HL-60 (cell line): ENCODE measurements around the gene ARHGEF11.

Source experiments
- DNase-seq, 2 experiments: peaks; one replicate each; pipeline ENCODE4 v3.0.0-alpha.2; 2010 to 2020; ENCODE audit warnings: low read depth in 1 of 2, low spot score in 1 of 2
- H3K27ac ChIP-seq: fragments of 250-450 bp; sonication (Bioruptor Pico); replicated peaks from 2 replicates; pipeline ENCODE4 v1.5.1; 2020; ENCODE audit warnings: mild to moderate bottlenecking, moderate library complexity
- H3K27me3 ChIP-seq: fragments of 250-450 bp; sonication (Bioruptor Pico); 2 replicates; pipeline ENCODE4 v1.5.1; 2021; ENCODE audit warnings: mild to moderate bottlenecking, moderate library complexity; ENCODE audit not compliant: insufficient read depth, poor library complexity, severe bottlenecking
- H3K4me3 ChIP-seq: replicated peaks from 2 replicates; pipeline ENCODE4 v1.5.1; 2011; ENCODE audit warnings: mild to moderate bottlenecking, control low read depth, low read length; ENCODE audit not compliant: insufficient read depth
- GABPA ChIP-seq: IDR thresholded peaks from 2 replicates; pipeline ENCODE4 v1.6.1; 2012; ENCODE audit warnings: low read depth
- POLR2AphosphoS5 ChIP-seq: IDR thresholded peaks from 2 replicates; pipeline ENCODE4 v1.6.1; 2012; ENCODE audit warnings: low read depth
- REST ChIP-seq: IDR thresholded peaks from 2 replicates; pipeline ENCODE4 v1.6.1; 2012; ENCODE audit warnings: low read depth; ENCODE audit not compliant: insufficient replicate concordance
- SPI1 ChIP-seq: IDR thresholded peaks from 2 replicates; pipeline ENCODE4 v1.6.1; 2012; ENCODE audit warnings: low read depth, mild to moderate bottlenecking, borderline replicate concordance
- TF ChIP-seq, protein P1 (sequence below): IDR thresholded peaks from one replicate; pipeline ENCODE4 v1.5.1; 2011; ENCODE audit warnings: low read length, control low read depth, inconsistent platforms; ENCODE audit not compliant: insufficient read depth

Gene ARHGEF11

DNA sequence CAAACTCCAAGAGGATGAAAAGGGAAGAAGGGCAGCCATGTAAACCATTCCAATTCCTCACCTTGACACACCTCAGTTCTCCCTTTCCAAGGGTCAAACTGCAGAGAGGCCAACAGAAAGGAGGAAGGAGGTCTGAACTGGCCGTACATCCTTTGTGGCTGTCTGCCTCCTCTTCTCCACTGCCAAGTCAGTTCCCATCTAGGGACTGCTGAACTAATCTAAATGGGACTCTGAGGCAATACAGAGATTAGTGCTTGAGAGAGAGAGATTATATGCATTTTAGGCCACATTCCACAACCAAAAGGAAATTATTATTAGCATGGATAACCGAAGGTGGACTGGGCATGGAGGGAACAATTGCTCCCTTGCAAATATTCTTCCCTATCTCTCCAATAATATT lies 2.7 kb downstream of the ARHGEF11 start:
- TF ChIP-seq SPI1, result no peak
- TF ChIP-seq POLR2AphosphoS5, result no peak
- Histone ChIP-seq H3K27ac (no peak overlapping the region), H3K27me3 (no peaks in the 10 kb centered on the region), H3K4me3 (no peak overlapping the region)
- DNase-seq, result no peak

- Histone ChIP-seq H3K4me3 (no peak overlapping the region), H3K27ac (no peak overlapping the region), H3K27me3 (no peaks in the 10 kb centered on the region)
- peak in 1 of 2 experiments; percentile 29 for DNase-seq
- TF ChIP-seq, protein P1, sequence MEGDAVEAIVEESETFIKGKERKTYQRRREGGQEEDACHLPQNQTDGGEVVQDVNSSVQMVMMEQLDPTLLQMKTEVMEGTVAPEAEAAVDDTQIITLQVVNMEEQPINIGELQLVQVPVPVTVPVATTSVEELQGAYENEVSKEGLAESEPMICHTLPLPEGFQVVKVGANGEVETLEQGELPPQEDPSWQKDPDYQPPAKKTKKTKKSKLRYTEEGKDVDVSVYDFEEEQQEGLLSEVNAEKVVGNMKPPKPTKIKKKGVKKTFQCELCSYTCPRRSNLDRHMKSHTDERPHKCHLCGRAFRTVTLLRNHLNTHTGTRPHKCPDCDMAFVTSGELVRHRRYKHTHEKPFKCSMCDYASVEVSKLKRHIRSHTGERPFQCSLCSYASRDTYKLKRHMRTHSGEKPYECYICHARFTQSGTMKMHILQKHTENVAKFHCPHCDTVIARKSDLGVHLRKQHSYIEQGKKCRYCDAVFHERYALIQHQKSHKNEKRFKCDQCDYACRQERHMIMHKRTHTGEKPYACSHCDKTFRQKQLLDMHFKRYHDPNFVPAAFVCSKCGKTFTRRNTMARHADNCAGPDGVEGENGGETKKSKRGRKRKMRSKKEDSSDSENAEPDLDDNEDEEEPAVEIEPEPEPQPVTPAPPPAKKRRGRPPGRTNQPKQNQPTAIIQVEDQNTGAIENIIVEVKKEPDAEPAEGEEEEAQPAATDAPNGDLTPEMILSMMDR, result no peak
- TF ChIP-seq REST (no peak), POLR2AphosphoS5 (no peak), SPI1 (no peak), GABPA (no peak)
Measured at GRCh38 chr1:157040802-157041201, 4.7 kb downstream of the ARHGEF11 start.

DNA sequence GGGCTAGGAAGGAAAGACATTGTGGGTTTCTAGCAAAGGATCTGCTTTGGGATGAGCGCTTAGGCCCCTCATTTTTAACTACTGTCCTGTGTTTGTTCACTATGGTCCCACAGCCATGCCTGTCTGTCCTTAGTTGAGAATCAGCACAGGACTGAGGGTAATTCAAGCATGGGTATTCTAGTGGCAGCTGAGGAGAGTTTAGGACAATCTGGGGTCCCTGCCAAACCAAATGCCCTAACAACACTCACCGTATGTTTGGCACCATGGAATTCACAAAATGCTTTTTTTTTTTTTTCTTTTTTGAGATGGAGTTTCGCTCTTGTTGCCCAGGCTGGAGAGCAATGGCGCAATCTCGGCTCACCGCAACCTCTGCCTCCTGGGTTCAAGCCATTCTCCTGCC lies 10.4 kb downstream of the ARHGEF11 start:
- TF ChIP-seq REST (no peak), GABPA (no peak), SPI1 (no peak), POLR2AphosphoS5 (no peak)
- TF ChIP-seq, protein P1, result no peak
- DNase-seq, result no peak

GRCh38 chr1:157034137-157034800 lies 11.3 kb downstream of the ARHGEF11 start:
- Histone ChIP-seq H3K4me3 (no peak overlapping the region), H3K27me3 (no peaks in the 10 kb centered on the region), H3K27ac (no peak overlapping the region)
- TF ChIP-seq POLR2AphosphoS5 (no peak), GABPA (no peak), REST (no peak), SPI1 (no peak)
- TF ChIP-seq, protein P1, result no peak
- no peak for DNase-seq

More for the DNA sequence above, 10.4 kb downstream of the ARHGEF11 start:
- Histone ChIP-seq H3K27me3 (no peaks in the 10 kb centered on the region), H3K27ac (no peak overlapping the region), H3K4me3 (no peak overlapping the region)
